OCI-LY3 (cell line): ENCODE data around the gene RANBP9.

ENCODE experiments used
- H2AFZ ChIP-seq: fragments of 200-600, 300-600 bp; shearing (Covaris generic); 2 replicates; pipeline ENCODE4 v1.6.0; 2014; ENCODE audit warnings: antibody characterized with exemption, low read depth, low read length
- H3K27ac ChIP-seq: fragments of 200-600, 300-600 bp; sonication (generic); 2 replicates; pipeline ENCODE4 v1.5.1; 2014; ENCODE audit warnings: mild to moderate bottlenecking, low read length, moderate library complexity, mixed read lengths
- H3K27me3 ChIP-seq: fragments of 200-600, 300-600 bp; sonication (generic); 2 replicates; pipeline ENCODE4 v1.6.1; 2014; ENCODE audit warnings: low read depth, low read length, mixed read lengths
- H3K36me3 ChIP-seq: fragments of 200-600, 300-600 bp; sonication (generic); replicated peaks from 2 replicates; pipeline ENCODE3; 2014; ENCODE audit warnings: low read depth, low read length, mixed read lengths
- H3K4me1 ChIP-seq: fragments of 300-600, 200-600 bp; sonication (generic); 2 replicates; pipeline ENCODE4 v1.6.1; 2014; ENCODE audit warnings: low read length, mixed read lengths
- H3K4me2 ChIP-seq: fragments of 200-600, 300-600 bp; sonication (generic); 2 replicates; pipeline ENCODE4 v1.6.1; 2014; ENCODE audit warnings: low read length, mixed read lengths
- H3K4me3 ChIP-seq: fragments of 300-600, 200-600 bp; sonication (generic); 2 replicates; pipeline ENCODE4 v1.5.1; 2014; ENCODE audit warnings: antibody characterized with exemption, mild to moderate bottlenecking, low read length, moderate library complexity
- H3K79me2 ChIP-seq: fragments of 300-600, 200-600 bp; shearing (Covaris generic); 2 replicates; pipeline ENCODE4 v1.6.1; 2014; ENCODE audit warnings: mild to moderate bottlenecking, low read length, mixed read lengths
- H3K9ac ChIP-seq: fragments of 300-600, 200-600 bp; shearing (Covaris generic); 2 replicates; pipeline ENCODE4 v1.6.0; 2014; ENCODE audit warnings: mild to moderate bottlenecking, low read length, moderate library complexity
- H3K9me3 ChIP-seq: fragments of 200-600, 300-600 bp; shearing (Covaris generic); 2 replicates; pipeline ENCODE4 v1.6.1; 2014; ENCODE audit warnings: low read length, mixed read lengths; ENCODE audit not compliant: insufficient read depth
- H4K20me1 ChIP-seq: fragments of 200-600, 300-600 bp; sonication (generic); 2 replicates; pipeline ENCODE4 v1.6.1; 2016; ENCODE audit warnings: low read length, mixed read lengths; ENCODE audit not compliant: insufficient read depth
- EZH2phosphoT487 ChIP-seq: fragments of 200-600 bp; shearing (Covaris generic); IDR thresholded peaks from 2 replicates; pipeline ENCODE4 v1.6.1; 2018; ENCODE audit warnings: antibody characterized with exemption, mixed run types, low read depth
- TF ChIP-seq, protein P1 (sequence below): fragments of 200-600, 300-600 bp; sonication (generic); IDR thresholded peaks from 2 replicates; pipeline ENCODE4 v1.5.1; 2014; ENCODE audit warnings: antibody characterized with exemption, low read length, low read depth

The RANBP9 gene

DNA sequence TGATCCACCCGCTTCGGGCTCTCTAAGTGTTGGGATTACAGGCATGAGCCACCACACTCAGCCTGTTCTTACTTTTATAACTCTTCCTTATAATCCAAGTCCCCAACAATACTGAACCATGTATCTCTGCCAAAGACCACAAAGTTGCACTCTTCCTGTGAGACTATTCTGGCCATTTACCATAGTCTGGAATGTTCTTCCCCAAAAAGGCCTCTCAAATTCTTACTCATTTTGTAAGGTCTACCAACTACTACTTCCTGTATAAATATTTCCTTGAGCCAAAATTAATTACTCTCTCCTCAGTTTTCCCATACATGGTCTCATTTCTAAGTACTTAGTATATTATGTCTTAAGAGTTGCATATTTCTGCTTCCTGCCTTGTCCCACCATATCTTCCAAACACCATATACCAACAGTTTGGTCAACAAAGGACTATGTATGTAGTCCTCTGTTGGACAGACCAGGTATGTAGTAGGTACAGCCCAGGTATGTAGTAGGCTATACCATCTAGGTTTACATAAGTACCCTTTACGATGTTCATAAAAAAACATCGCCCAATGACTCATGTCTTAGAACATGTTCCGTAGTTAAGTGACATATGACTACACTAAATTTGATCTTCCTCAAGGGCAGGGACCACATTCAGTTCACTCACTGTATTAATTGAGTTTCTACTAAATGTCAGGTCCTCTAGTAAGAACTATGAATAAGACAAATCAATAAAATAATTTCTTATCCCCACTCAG, 22.0 kb downstream of the RANBP9 start:
- Histone ChIP-seq H3K9me3 (no peaks in the 10 kb centered on the region), H3K79me2 (0 out of 2 replicates have a peak, but pooled peaks cover 4% of the 10 kb centered on the region), H3K36me3 (no peaks in the 10 kb centered on the region), H3K27ac (no peak overlapping the region), H3K4me1 (no peaks in the 10 kb centered on the region), H3K4me3 (no peak overlapping the region), H4K20me1 (no peaks in the 10 kb centered on the region), H3K27me3 (no peaks in the 10 kb centered on the region), H3K9ac (no peak overlapping the region), H2AFZ (no peak overlapping the region), H3K4me2 (no peak overlapping the region)
- TF ChIP-seq, protein P1, sequence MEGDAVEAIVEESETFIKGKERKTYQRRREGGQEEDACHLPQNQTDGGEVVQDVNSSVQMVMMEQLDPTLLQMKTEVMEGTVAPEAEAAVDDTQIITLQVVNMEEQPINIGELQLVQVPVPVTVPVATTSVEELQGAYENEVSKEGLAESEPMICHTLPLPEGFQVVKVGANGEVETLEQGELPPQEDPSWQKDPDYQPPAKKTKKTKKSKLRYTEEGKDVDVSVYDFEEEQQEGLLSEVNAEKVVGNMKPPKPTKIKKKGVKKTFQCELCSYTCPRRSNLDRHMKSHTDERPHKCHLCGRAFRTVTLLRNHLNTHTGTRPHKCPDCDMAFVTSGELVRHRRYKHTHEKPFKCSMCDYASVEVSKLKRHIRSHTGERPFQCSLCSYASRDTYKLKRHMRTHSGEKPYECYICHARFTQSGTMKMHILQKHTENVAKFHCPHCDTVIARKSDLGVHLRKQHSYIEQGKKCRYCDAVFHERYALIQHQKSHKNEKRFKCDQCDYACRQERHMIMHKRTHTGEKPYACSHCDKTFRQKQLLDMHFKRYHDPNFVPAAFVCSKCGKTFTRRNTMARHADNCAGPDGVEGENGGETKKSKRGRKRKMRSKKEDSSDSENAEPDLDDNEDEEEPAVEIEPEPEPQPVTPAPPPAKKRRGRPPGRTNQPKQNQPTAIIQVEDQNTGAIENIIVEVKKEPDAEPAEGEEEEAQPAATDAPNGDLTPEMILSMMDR: no peak
- no peak for TF ChIP-seq EZH2phosphoT487

DNA sequence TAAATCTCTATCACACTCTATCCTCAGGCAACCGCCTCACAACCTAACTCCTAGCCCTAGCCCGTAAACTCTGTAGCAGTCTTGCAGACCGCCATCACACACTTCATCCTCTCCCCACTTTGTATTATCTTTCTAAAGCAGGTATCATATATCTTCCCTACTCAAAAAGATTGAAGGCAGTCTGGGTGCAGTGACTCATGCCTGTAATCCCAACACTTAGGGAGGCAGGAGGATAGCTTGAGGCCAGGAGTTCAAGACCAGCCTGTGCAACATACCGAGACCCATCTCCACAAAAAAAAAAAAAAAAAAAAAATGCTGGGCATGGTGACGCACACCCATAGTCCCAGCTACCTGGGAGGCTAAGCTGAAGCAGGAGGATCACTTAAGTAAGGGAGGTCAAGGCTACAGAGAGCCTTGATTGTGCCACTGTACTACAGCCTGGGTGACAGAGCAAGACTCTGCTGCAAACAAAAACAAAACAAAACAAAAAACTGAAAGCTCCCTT, 22.9 kb downstream of the RANBP9 start:
- 0 out of 2 replicates have a peak, but pooled peaks cover 4% of the 10 kb centered on the region for H3K79me2 ChIP-seq
- H3K4me2 ChIP-seq: no peak overlapping the region
- H3K4me1 ChIP-seq: no peaks in the 10 kb centered on the region
- no peaks in the 10 kb centered on the region for H4K20me1 ChIP-seq
- no peaks in the 10 kb centered on the region for H3K27me3 ChIP-seq
- H2AFZ ChIP-seq: no peak overlapping the region
- TF ChIP-seq, protein P1: no peak
- no peak for TF ChIP-seq EZH2phosphoT487
- no peaks in the 10 kb centered on the region for H3K9me3 ChIP-seq
- no peaks in the 10 kb centered on the region for H3K36me3 ChIP-seq
- H3K9ac ChIP-seq: no peak overlapping the region
- H3K4me3 ChIP-seq: no peak overlapping the region
- H3K27ac ChIP-seq: no peak overlapping the region

DNA sequence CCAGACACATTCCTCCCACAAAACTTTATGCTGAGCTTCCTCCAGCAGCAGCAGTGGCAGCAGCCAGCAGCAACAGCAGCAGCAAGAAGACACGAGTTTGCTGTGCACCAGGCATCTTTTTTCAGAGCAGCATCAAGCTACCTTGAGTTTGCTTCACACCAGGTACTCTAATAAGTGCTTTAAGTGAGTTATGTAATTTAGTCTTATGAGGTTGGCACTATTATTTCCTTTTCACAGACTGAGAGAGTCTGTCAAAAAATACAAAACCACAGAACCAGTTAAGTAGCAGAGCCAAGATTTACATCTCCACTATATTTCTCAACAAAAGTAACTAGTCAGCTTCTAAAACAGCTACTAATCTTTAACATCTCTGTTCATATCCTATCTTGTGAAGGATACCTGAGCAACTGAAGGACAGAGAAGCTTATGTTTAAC, 23.7 kb downstream of the RANBP9 start:
- Histone ChIP-seq H3K27ac (no peak overlapping the region), H3K4me3 (no peak overlapping the region), H3K4me1 (no peaks in the 10 kb centered on the region), H4K20me1 (no peaks in the 10 kb centered on the region), H3K9ac (no peak overlapping the region), H3K79me2 (0 out of 2 replicates have a peak, but pooled peaks cover 4% of the 10 kb centered on the region), H3K27me3 (no peaks in the 10 kb centered on the region), H3K4me2 (no peak overlapping the region), H3K9me3 (no peaks in the 10 kb centered on the region), H2AFZ (no peak overlapping the region), H3K36me3 (no peaks in the 10 kb centered on the region)
- TF ChIP-seq, protein P1: no peak
- TF ChIP-seq EZH2phosphoT487: no peak

DNA sequence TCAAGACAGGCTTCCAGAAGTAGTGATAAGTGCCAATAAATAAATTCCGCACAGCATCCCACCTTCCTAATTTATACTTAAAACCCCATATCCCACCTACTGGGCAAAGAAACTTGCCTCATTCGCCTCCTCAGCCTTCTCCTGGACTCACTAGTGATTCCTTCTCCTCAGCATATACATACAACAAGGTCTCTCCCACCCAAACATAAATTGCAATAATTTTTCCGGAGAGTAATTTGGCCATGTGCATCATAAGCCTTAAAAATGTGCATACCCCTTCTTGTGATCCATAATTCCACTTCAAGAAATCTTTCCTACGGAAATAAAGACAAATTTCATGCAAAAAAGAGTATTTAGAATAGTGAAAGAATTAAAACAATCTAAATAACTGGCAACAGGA, 26.8 kb downstream of the RANBP9 start:
- H3K4me1 ChIP-seq: peaks cover 8% of the 10 kb centered on the region
- H3K9me3 ChIP-seq: no peaks in the 10 kb centered on the region
- no peak overlapping the region for H2AFZ ChIP-seq
- H3K36me3 ChIP-seq: no peaks in the 10 kb centered on the region
- no peak overlapping the region for H3K27ac ChIP-seq
- no peaks in the 10 kb centered on the region for H4K20me1 ChIP-seq
- no peak overlapping the region for H3K9ac ChIP-seq
- no peaks in the 10 kb centered on the region for H3K27me3 ChIP-seq
- TF ChIP-seq, protein P1: no peak
- TF ChIP-seq EZH2phosphoT487: no peak
- H3K4me2 ChIP-seq: no peak overlapping the region
- H3K79me2 ChIP-seq: peaks cover 10% of the 10 kb centered on the region; the same call in 1 of the 2 replicates
- H3K4me3 ChIP-seq: no peak overlapping the region
